KOPT-K1 (cell line): ENCODE measurements around the gene MX1.

Experiments
- H3K27ac ChIP-seq: fragments of 200-600 bp; sonication (generic); 2 replicates; pipeline ENCODE4 v1.5.1; 2016; ENCODE audit warnings: antibody characterized with exemption, mild to moderate bottlenecking, low read depth, low read length; ENCODE audit not compliant: poor library complexity, severe bottlenecking
- H3K36me3 ChIP-seq: fragments of 200-600 bp; sonication (generic); 2 replicates; pipeline ENCODE4 v1.5.1; 2017; ENCODE audit warnings: antibody characterized with exemption, mild to moderate bottlenecking, low read length, moderate library complexity; ENCODE audit not compliant: insufficient read depth
- H3K9me3 ChIP-seq: fragments of 200-600 bp; sonication (generic); 2 replicates; pipeline ENCODE4 v1.5.1; 2017; ENCODE audit warnings: antibody characterized with exemption, low read length, mild to moderate bottlenecking; ENCODE audit not compliant: insufficient read depth, poor library complexity, severe bottlenecking

The MX1 gene, protein sequence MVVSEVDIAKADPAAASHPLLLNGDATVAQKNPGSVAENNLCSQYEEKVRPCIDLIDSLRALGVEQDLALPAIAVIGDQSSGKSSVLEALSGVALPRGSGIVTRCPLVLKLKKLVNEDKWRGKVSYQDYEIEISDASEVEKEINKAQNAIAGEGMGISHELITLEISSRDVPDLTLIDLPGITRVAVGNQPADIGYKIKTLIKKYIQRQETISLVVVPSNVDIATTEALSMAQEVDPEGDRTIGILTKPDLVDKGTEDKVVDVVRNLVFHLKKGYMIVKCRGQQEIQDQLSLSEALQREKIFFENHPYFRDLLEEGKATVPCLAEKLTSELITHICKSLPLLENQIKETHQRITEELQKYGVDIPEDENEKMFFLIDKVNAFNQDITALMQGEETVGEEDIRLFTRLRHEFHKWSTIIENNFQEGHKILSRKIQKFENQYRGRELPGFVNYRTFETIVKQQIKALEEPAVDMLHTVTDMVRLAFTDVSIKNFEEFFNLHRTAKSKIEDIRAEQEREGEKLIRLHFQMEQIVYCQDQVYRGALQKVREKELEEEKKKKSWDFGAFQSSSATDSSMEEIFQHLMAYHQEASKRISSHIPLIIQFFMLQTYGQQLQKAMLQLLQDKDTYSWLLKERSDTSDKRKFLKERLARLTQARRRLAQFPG

DNA sequence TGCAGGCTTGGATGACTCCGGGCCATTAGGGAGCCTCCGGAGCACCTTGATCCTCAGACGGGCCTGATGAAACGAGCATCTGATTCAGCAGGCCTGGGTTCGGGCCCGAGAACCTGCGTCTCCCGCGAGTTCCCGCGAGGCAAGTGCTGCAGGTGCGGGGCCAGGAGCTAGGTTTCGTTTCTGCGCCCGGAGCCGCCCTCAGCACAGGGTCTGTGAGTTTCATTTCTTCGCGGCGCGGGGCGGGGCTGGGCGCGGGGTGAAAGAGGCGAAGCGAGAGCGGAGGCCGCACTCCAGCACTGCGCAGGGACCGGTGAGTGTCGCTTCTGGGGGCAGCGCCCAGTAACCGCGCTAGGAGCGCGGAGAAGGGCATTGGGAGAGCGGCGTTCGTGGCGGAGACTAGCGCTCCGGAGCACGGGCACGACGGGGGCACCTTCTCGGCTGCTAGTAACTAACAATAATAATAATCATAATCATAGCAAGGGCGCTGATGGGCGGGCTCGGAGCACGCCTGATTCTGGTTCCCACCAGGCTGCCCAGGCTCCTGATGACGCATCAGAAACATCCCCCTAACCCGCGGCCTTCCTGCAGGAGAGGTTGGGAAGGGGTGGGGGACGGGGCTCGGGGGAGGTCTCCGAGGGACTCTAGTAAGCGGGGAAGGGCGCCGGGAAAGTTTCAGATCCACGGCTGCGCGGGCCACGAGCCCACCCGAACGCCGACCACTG, at the start of gene MX1:
TSS of gene MX1 (plus strand) at position 286 of the 722 bp plus-strand sequence. CDS start 5,832 bp downstream, outside the sequence.
- Histone ChIP-seq H3K9me3 (no peaks in the 10 kb centered on the region), H3K36me3 (no peaks in the 10 kb centered on the region), H3K27ac (peak within 1 kb of the TSS; percentile 28)

DNA sequence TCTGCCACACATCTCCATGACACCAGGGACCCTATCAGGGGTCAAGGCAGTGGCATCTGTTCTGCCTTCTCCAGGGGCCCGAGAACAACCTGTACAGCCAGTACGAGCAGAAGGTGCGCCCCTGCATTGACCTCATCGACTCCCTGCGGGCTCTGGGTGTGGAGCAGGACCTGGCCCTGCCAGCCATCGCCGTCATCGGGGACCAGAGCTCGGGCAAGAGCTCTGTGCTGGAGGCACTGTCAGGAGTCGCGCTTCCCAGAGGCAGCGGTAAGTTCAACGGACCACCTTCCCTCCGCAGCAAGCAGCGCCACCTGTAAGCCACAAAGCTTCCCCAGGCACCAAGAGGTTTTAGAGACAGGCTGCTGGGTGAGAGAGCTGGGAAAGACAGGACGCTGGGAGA, 48.3 kb upstream of the MX1 start:
- H3K9me3 ChIP-seq, result no peaks in the 10 kb centered on the region
- no peaks in the 10 kb centered on the region for H3K36me3 ChIP-seq
- H3K27ac ChIP-seq, result no peak overlapping the region

DNA sequence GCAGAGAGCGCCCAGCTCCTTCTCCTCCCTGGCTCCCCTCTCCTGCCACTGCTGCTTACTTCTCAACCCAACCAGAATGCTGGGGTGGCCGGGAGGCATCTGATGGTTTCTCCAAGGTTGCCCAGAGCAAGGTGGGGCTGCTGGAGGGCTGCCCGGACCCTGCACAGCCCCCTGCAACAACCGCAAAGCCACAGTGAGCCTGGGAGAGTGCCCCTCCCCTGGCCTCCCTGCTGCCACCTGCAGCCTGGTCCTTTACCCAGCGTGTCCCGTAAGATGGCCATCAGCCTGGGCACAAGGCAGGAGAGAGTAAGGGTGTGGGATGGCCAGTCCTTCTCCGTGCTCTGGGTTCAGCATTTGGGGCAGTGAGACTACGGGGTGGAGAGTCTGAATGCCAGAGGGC, 47.2 kb upstream of the MX1 start:
- no peaks in the 10 kb centered on the region for H3K36me3 ChIP-seq
- H3K27ac ChIP-seq, result no peak overlapping the region
- no peaks in the 10 kb centered on the region for H3K9me3 ChIP-seq

DNA sequence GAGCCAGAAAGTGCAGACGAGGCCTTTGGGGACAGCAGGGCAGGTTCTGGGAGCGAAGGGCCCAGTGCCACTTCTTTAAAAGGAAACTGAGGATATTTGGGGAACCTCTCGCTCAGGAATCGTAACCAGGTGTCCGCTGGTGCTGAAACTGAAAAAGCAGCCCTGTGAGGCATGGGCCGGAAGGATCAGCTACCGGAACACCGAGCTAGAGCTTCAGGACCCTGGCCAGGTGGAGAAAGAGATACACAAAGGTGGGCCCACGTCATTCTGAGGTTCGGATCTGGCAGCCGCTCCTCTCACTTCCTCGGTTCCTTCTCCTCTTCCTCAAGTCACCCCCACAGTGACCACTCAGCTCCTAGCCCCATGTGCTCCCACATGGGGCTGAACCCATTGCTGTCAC, 46.1 kb upstream of the MX1 start:
- Histone ChIP-seq H3K27ac (no peak overlapping the region), H3K9me3 (no peaks in the 10 kb centered on the region), H3K36me3 (no peaks in the 10 kb centered on the region)

DNA sequence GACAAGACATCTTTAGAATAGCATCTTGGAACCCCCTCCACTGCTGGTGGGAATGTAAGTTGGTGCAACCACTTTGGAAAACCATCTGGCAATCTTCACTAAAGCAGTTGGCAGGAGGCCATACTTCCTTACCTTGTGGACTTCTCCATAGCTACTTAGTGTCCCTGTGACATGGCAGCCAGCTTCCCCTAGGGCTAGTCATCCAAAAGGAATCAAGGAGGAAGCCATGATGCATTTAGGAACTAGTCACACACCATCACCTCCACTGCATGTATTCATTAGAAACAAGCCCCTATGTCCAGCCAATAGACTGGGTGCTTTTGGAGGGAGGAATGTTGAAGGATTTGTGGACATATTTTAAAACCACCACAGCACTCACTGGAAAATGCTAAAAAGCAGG, 44.3 kb upstream of the MX1 start:
- Histone ChIP-seq H3K9me3 (no peaks in the 10 kb centered on the region), H3K27ac (no peak overlapping the region), H3K36me3 (no peaks in the 10 kb centered on the region)

DNA sequence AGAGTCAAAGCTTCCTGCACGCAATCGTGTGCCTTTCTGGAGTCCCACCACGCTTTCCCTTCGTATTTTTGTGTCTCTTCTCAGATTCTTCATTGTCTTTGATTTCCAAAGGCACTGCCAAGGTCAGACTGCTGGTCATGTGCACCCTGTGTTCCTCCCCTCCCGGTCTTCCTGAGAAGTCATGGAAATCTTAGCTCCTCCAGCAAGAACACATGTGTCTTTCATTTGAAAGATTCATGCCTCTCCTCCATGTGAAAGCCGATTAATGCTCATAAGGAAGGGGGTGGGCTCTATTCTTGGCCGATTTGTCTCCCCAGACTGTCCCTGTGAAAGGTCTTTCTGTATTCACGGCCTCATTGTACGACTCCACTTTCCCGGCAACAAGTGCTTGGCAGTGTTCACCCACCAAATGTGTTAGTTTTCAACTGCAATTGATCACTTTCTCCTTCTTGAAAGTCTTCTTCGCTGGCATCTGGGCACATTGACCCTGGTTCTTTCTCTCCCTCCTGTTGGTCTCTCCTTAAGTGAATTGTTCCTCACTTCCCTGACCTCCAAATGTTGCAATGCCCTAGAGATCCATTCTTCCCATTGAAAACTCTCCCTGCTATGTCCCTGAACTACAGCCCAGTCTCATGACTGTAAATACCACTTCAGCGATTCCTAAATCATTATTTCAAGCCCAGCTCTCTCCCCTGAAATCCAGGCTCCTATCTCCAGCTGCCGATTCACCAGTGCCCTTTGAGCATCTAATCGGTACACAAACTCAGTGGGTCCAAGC, 38.8 kb upstream of the MX1 start:
- H3K36me3 ChIP-seq, result no peaks in the 10 kb centered on the region
- no peak overlapping the region for H3K27ac ChIP-seq
- no peaks in the 10 kb centered on the region for H3K9me3 ChIP-seq

DNA sequence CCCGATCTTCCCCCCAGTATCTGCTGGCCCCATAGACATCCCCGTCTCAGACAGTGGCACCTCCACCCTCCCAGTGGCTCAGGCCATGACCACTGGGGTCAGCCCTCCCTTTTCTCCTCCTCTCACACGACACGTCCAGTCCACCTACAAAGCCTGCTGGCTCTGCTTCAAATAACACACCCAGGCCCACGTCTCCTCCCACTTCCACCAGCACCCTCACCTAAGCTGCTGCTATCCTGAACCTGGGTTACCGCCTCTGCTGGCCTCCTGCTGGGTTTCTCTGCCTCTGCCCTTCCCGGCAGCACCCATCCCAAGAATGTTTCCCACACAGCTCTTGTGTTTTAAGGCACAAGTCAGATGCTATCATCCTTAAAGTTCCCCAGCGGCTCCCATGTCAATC, 38.2 kb upstream of the MX1 start:
- no peaks in the 10 kb centered on the region for H3K9me3 ChIP-seq
- no peak overlapping the region for H3K27ac ChIP-seq
- no peaks in the 10 kb centered on the region for H3K36me3 ChIP-seq

DNA sequence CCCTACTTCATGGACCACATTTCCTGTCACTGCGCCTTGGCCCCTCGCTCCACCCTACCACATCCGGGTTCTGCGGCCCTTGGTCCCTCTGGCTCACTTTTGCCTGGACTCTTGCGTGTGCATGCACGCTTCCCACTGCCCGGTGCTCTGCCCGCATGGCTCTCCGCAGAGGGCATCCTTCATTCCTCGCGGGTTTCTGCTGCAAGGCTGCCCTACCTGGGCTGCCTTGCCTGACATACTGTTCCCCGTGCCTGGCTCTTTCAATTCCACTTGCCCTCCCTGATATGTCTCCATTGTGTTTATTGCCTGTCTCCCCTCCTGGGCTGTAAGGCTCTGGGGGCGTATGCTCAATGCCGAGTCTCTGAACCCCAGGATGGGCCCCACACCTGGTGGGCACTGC, 37.8 kb upstream of the MX1 start:
- Histone ChIP-seq H3K9me3 (no peaks in the 10 kb centered on the region), H3K27ac (no peak overlapping the region), H3K36me3 (no peaks in the 10 kb centered on the region)

DNA sequence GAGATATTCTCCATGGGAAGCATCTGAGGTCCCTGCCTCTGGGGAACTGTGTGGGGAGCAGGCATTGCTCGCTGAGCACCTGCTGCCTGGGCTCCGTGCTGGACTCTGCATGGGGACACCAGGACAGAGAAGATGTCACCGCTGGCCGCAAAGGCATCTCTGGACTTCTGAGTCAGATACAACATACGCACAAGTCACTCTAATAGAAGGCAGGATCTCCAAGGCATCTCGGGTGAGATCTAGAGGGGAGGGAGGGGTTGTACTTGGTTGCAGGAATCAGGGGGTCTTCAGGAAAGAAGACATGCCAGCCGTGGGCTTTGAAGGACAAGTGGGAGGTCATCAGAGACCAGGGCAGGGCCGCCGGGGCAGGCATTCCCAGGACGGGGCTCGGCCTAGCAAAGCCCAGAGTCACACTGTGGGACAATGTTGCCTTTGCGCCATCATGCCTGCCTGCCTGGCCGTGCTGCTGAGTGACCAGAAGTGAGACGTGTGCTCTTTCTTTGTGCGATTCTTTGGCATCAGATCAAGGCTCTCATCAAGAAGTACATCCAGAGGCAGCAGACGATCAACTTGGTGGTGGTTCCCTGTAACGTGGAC, 35.9 kb upstream of the MX1 start:
- Histone ChIP-seq H3K9me3 (no peaks in the 10 kb centered on the region), H3K27ac (no peak overlapping the region), H3K36me3 (no peaks in the 10 kb centered on the region)

DNA sequence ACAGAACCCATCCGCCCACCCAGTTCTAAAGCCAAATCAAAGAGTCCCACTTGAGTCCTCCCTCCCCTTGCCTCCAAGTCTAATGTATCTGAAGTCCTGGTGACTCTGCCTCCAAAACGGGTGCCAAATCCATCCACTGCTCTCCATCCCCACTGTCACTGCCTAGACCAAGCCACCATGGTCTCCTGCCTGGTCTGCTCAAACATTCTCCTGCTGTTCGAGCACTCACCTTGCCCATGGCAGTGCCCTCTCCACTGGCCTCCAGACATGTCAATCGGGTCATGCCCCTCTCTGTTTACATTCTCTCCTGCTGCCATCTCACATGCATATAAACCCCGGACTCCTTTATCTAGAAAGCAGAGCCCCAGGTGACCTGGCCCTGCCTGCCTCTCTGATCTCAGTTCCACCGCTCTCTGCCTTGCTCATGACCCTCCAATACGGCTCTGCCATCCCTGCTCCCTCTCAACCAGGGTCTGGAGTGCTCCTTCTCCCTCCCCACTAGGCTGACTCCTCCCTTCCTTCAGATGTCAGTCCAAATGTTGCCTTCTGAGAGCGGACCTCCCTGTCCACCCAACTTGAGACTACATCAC, 32.1 kb upstream of the MX1 start:
- Histone ChIP-seq H3K9me3 (no peaks in the 10 kb centered on the region), H3K27ac (no peak overlapping the region), H3K36me3 (no peaks in the 10 kb centered on the region)

DNA sequence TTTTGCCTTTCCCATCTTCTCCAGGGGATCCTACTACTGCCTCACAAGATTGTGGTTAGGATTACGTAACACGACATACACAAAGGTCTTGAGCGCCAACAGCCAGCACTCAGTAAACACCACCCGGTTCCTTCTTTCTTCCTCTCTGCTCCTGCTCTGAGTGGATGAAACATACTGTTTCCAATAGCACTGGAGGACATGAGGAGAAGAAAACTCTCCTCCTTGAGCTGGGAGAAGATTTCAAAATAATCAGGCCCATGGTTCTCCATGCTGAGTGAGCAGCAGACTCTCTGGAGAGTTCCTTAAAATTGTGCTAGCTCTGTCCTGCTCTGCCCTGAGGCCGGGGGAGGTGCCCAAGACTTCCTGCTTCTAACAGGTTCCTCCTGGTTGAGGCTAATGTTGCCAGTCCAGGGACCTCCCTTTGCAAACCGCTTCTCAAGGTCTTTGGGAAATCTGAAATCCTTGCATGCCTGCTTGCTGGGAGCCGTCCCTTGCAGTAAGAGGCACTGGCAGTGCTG, 29.4 kb upstream of the MX1 start:
- H3K27ac ChIP-seq, result no peak overlapping the region
- H3K9me3 ChIP-seq, result no peaks in the 10 kb centered on the region
- no peaks in the 10 kb centered on the region for H3K36me3 ChIP-seq

DNA sequence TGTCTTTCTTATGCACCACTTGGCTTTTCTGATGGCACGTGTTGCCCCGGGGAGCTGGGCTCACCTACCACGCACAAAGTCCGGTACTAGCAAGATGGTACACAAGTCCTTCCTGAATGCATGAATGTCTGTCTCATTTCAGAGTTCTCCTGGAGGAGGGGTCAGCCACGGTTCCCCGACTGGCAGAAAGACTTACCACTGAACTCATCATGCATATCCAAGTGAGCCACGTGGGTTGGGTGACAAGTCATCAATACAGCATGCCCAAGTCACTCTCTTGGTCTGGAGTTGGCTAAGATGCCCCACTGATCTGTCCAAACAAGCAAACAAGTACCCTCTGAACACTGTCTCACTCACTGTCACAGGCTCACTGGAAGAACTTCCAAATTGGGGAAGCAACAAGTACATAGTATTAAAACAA, 28.6 kb upstream of the MX1 start:
- H3K36me3 ChIP-seq, result no peaks in the 10 kb centered on the region
- no peaks in the 10 kb centered on the region for H3K9me3 ChIP-seq
- H3K27ac ChIP-seq, result no peak overlapping the region

DNA sequence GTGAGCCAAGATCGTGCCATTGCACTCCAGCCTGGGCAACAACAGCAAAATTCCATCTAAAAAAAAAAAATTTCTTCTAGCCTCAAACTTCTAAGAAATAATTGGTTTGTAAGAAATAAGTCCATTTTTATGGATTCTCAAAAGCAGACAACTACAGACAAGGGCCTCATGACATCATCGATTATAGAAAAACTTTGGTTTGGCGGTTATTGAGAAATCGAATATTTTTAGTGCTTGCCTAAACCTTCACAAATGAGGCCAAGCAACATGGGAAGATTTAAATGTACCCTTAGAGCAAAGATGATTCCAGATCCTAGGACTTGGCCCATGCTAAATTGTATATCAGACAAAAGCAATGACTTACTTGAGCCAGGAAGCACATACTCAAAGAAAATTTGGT, 27.8 kb upstream of the MX1 start:
- Histone ChIP-seq H3K27ac (no peak overlapping the region), H3K9me3 (no peaks in the 10 kb centered on the region), H3K36me3 (no peaks in the 10 kb centered on the region)

DNA sequence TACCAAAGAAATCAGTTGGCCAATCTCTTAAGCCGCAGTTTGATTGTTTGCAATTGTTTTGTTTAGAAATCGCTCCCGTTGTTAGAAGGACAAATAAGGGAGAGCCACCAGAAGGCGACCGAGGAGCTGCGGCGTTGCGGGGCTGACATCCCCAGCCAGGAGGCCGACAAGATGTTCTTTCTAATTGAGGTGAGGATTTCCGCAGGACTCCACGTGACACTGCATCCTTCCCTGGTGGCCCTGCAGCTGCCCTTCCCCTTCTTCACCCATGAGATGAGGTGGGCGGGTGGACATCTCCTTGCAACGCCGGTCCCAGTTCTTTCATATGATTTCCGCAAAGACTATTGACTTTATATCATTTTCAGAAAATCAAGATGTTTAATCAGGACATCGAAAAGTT, 27.2 kb upstream of the MX1 start:
- no peaks in the 10 kb centered on the region for H3K9me3 ChIP-seq
- H3K36me3 ChIP-seq, result no peaks in the 10 kb centered on the region

More for the DNA sequence above, 27.2 kb upstream of the MX1 start:
- H3K27ac ChIP-seq, result no peak overlapping the region
